Skeletal muscle tissue (tissue), 4 donors: ENCODE results near the gene TM2D1. TPM values are rescaled to one million over a fixed set of nuclear protein-coding genes. Genes with fewer than 3 reads are reported as not detected.

Experiments
- H3K27ac ChIP-seq: one replicate; pipeline ENCODE4 v1.7.0; 2013; ENCODE audit warnings: mild to moderate bottlenecking, low read depth, low read length, inconsistent platforms
- H3K27me3 ChIP-seq, 3 donors: one replicate each; pipeline ENCODE4 v1.7.0; 2013; ENCODE audit warnings: low read length in 3 of 3; ENCODE audit not compliant: control insufficient read depth in 3 of 3, insufficient read depth in 3 of 3
- H3K36me3 ChIP-seq, 3 donors: one replicate each; pipeline ENCODE4 v1.7.0; 2013; ENCODE audit warnings: low read length in 3 of 3; ENCODE audit not compliant: control insufficient read depth in 3 of 3, insufficient read depth in 3 of 3
- H3K4me1 ChIP-seq, 3 donors: one replicate each; pipeline ENCODE4 v1.7.0; 2013; ENCODE audit warnings: low read length in 3 of 3, mild to moderate bottlenecking in 3 of 3; ENCODE audit not compliant: control insufficient read depth in 3 of 3, insufficient read depth in 3 of 3
- H3K4me3 ChIP-seq, 3 donors: one replicate each; pipeline ENCODE4 v1.7.0; 2013; ENCODE audit warnings: low read length in 3 of 3
- H3K9ac ChIP-seq, 3 donors: one replicate each; pipeline ENCODE4 v1.7.0; 2013; ENCODE audit warnings: low read length in 3 of 3, mild to moderate bottlenecking in 3 of 3, moderate library complexity in 2 of 3, low read depth in 1 of 3
- H3K9me3 ChIP-seq, 3 donors: one replicate each; pipeline ENCODE4 v1.7.0; 2013; ENCODE audit warnings: low read length in 3 of 3; ENCODE audit not compliant: control insufficient read depth in 3 of 3
- total RNA-seq: library from RNA; depleted of rRNA; stranded (reverse); fragments of >200 nt; gene quantifications from one replicate; pipeline ENCODE4 v1.2.3, GENCODE V29; 2014
- donor health status: Osteomylitis.

Gene TM2D1
- total RNA-seq, result 56.9 TPM

DNA sequence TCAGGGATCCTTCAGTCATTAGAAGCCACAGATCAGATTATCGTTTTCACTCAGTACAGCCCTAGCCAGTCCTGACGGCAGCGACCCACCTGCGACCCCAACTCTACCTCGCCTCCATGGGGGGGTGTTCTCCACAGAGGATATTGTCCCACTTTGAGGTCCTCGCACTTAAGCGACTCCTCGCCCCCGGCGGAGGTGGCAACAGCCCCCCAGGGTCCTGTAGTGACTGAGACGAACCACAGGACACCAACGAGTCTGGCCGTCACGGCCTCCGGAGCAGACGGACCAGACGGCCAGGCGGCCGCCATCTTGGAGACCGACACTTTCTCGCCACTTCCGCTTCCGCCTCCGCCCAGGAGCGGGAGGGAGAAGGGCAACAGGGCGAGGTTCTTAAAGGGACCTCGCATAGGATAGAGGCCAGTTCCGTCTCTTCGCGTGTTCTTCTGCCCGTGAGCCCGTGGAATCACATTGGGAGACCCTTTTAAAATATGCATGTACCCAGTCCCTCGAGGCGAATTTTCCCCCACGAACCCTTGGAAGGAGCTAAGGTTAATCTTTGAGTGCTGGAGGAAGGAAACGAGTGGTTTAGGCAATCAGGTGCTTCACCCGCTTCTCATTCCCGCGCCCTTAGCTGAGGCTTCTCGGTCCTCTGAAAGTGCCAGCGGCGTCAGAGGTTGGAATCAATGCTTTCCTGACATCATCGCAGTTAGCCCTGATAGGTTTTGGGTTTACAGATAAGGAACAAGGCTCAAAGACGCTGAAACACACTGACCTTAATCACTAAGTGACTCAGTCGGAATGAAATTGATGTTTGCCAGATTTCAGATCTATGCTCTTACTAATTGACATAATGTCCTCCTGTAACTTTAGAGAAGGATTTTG lies at the start of gene TM2D1:
Gene TM2D1 (minus strand): TSS at position 329 of the 882 bp plus-strand sequence. CDS start 21 bp downstream, at position 308.
- Histone ChIP-seq H3K9me3 (no peaks in the 10 kb centered on the region), H3K9ac (peak within 1 kb of the TSS; percentile 99 to 100 (median 99)), H3K4me1 (peaks cover 6 to 11% (median 7%) of the 10 kb centered on the region in 3 donors), H3K27ac (peak within 1 kb of the TSS; percentile 95), H3K27me3 (no peaks in the 10 kb centered on the region), H3K36me3 (peaks cover 0 to 5% (median 3%) of the 10 kb centered on the region in 3 donors), H3K4me3 (peak within 1 kb of the TSS; percentile 97 to 100 (median 100))

DNA sequence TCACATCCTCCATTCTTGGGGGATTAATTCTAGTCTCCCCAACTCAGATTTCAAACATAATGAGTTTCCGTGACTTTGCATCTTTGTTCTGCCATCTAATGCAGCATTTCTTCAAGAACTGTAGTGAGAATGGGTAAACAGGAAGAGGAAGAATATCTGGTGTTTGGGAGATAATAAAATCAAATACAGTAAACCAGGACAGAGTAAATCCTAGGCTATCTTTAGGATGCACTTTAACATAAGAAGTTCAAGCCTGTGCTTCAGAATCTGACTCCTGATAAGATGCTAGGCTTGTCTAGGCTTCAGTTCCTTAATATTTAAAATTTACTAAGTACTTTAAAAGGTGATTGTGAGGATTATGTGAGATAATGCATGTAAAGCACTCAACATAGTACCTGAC lies 45.2 kb upstream of the TM2D1 start:
- H3K9ac ChIP-seq, result no peak overlapping the region
- H3K36me3 ChIP-seq, result peaks cover 3 to 10% (median 9%) of the 10 kb centered on the region in 3 donors
- H3K27me3 ChIP-seq, result no peaks in the 10 kb centered on the region
- H3K4me1 ChIP-seq, result no peaks in the 10 kb centered on the region
- no peaks in the 10 kb centered on the region for H3K9me3 ChIP-seq
- H3K4me3 ChIP-seq, result no peak overlapping the region
- no peak overlapping the region for H3K27ac ChIP-seq

DNA sequence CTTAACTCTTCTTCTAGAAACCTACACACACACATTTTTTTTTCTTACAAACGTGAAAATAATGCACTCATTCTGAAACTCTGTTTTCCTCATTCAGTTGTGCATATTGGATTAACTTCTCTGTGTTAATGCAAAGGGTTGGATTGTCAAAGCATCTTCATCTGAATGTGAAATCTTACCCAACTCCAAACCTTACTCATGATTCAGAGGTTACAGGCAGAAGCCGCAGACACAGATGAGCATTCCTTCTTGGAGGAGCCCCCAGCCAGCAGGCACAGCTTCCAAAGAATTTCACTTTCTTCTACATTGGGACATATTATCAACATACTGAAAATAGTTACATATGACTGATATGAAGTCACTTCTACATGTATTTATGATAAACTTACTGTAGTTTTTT lies 33.0 kb upstream of the TM2D1 start:
- no peaks in the 10 kb centered on the region for H3K9me3 ChIP-seq

DNA sequence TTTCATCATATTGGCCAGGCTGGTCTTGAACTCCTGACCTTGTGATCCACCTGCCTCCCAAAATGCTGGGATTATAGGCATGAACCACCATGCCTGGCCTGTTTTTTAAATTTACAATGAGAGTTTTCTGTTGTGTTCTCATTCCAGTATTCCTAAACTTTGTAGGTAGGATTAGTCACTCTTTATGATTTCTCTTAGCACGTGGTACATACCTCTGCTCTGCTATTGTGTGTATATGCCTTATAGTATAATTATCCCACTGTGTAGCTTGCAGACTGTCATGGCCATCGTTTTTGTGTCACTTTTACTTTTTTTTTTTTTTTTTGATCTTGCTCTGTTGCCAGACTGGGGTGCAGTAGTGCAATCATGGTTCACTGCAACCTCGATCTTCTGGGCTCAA lies 31.8 kb upstream of the TM2D1 start:
- no peak overlapping the region for H3K4me3 ChIP-seq

More for the DNA sequence above, 33.0 kb upstream of the TM2D1 start:
- Histone ChIP-seq H3K27ac (peak overlapping the region; percentile 18), H3K9ac (no peak overlapping the region), H3K27me3 (no peaks in the 10 kb centered on the region), H3K4me3 (no peak overlapping the region), H3K36me3 (peaks cover 0 to 2% (median 0%) of the 10 kb centered on the region in 3 donors), H3K4me1 (no peaks in the 10 kb centered on the region)

DNA sequence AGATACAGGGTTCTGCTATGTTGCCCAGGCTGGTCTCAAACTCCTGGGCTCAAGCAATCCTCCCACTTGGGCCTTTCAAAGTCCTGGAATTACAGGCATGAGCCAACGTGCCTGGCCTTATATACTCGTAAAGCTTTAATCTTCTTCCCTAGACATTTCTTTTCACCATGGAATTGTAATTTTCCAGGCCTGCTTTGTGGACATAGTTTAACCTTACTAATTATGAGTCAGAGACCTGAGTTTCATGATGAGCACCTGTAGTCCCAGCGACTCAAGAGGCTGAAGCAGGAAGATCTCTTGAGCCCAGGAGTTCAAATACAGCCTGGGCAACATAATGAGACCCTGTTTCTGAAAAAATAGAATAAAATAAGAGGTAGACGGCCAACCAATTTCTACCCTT lies 29.6 kb upstream of the TM2D1 start:
- H3K9me3 ChIP-seq, result no peaks in the 10 kb centered on the region
- H3K4me3 ChIP-seq, result no peak overlapping the region
- no peak overlapping the region for H3K9ac ChIP-seq
- no peaks in the 10 kb centered on the region for H3K4me1 ChIP-seq
- no peak overlapping the region for H3K27ac ChIP-seq
- no peaks in the 10 kb centered on the region for H3K36me3 ChIP-seq
- no peaks in the 10 kb centered on the region for H3K27me3 ChIP-seq

More for the DNA sequence above, 31.8 kb upstream of the TM2D1 start:
- H3K9ac ChIP-seq, result no peak overlapping the region
- no peak overlapping the region for H3K27ac ChIP-seq
- H3K4me1 ChIP-seq, result no peaks in the 10 kb centered on the region
- no peaks in the 10 kb centered on the region for H3K36me3 ChIP-seq
- no peaks in the 10 kb centered on the region for H3K9me3 ChIP-seq
- H3K27me3 ChIP-seq, result no peaks in the 10 kb centered on the region

DNA sequence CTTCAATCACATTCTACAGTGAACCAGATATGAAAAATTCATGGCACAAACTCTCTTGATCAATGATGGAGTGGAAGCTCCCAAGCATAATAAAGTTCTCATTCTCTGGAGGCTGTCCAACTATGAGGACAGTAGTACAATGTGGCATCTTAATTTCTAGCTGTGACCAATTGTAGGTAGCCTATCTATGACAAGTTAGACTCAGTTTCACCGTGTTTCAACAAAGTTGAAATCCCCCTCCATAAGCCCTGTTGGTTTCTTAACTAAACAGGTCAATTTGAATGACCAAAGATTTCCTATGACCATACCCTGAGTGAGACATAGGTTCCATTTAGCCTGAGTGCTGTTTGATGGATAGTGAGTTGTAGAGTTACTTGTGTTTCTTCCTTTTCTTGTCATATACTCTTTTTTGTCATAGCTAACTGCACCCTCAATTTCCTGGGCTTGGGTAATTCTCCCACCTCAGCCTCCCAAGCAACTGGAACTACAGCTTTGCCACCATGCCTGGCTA lies 29.1 kb upstream of the TM2D1 start:
- Histone ChIP-seq H3K27me3 (no peaks in the 10 kb centered on the region), H3K27ac (no peak overlapping the region), H3K4me3 (no peak overlapping the region), H3K9me3 (no peaks in the 10 kb centered on the region), H3K9ac (no peak overlapping the region), H3K4me1 (no peaks in the 10 kb centered on the region), H3K36me3 (no peaks in the 10 kb centered on the region)

DNA sequence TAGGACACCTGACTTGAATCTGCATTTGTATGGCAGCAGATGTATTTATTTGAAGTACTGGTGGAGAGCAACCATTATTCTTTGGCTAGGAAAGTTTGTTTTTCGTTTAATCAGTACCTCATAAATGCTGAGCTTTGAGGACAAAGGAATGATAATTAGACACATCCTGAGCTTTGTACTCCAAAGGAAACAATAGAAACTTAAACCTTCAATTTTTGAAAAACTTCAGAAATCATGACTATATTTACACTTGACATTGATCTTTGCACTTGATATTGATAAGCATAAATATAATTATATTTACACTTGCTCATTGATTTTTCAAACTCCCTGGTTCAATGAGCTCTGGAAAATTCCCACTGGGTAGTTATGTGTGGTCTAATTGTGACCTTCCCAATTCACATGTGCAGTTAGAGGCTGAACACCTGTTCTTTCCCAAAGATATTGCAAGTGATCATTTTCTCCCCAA lies 28.0 kb upstream of the TM2D1 start:
- no peak overlapping the region for H3K9ac ChIP-seq
- no peak overlapping the region for H3K4me3 ChIP-seq
- H3K9me3 ChIP-seq, result no peaks in the 10 kb centered on the region
- no peak overlapping the region for H3K27ac ChIP-seq
- no peaks in the 10 kb centered on the region for H3K27me3 ChIP-seq
- H3K4me1 ChIP-seq, result no peaks in the 10 kb centered on the region
- H3K36me3 ChIP-seq, result no peaks in the 10 kb centered on the region

DNA sequence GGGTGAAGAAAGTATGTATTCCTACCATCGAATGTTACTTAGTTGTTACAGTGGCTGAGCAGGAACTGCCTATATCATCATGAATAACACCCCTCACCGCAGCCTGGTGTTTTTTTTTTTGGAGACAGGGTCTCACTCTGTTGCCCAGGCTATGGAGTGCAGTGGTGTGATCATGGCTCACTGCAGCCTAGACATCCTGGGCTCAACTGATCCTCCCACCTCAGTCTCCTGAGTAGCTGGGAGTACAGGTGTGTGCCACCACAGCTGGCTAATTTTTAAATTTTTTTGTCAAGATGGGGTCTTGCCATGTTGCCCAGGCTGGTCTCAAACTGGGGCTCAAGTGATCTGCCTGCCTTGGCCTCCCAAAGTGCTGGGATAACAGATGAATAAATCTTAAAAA lies 24.6 kb upstream of the TM2D1 start:
- no peaks in the 10 kb centered on the region for H3K9me3 ChIP-seq
- H3K27ac ChIP-seq, result no peak overlapping the region
- no peaks in the 10 kb centered on the region for H3K36me3 ChIP-seq
- no peak overlapping the region for H3K4me3 ChIP-seq
- no peaks in the 10 kb centered on the region for H3K4me1 ChIP-seq
- no peaks in the 10 kb centered on the region for H3K27me3 ChIP-seq
- no peak overlapping the region for H3K9ac ChIP-seq

DNA sequence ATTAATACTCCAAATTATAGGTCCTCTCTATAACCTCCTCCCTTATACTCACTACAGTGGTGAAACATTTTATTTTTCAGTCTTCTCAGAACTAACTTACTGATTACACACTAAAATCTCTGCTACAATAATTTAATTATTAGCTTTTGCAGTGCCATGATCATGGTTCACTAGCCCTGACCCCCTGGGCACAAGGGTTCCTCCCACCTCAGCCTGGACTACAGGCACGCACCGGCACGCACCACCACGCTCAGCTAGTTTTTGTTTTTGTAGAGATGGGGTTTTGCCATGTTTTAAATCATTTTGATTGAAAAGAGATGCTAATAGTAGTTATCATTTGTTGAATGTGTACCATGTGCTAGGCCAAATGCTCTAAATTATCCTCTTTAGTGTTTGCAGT lies 23.6 kb upstream of the TM2D1 start:
- H3K9me3 ChIP-seq, result no peaks in the 10 kb centered on the region
- no peaks in the 10 kb centered on the region for H3K36me3 ChIP-seq
- no peak overlapping the region for H3K9ac ChIP-seq
- H3K27me3 ChIP-seq, result no peaks in the 10 kb centered on the region
- no peak overlapping the region for H3K4me3 ChIP-seq
- H3K4me1 ChIP-seq, result peaks cover 0 to 5% (median 0%) of the 10 kb centered on the region in 3 donors
- no peak overlapping the region for H3K27ac ChIP-seq

DNA sequence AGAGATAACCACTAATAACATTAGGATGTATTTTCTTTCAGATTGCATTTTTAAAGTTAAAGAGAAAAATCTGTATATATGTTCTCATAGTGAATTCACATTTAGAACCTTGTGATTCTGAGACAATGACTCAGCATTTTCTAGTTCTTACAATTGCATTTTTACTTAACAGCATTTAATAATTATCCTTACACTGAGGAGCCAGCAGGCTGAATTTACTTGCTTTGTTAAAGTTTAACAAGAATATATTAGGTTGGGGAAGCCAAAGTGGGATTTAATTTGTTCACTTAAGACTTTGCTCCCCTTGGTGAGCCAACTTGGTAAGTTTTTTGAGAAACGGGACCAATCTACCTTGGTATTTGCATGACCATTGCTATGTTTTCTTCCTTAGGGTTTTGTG lies 21.9 kb upstream of the TM2D1 start:
- H3K9ac ChIP-seq, result no peak overlapping the region

More for the DNA sequence above, 21.9 kb upstream of the TM2D1 start:
- Histone ChIP-seq H3K27ac (peak overlapping the region; percentile 7), H3K27me3 (no peaks in the 10 kb centered on the region), H3K4me3 (no peak overlapping the region), H3K36me3 (peaks cover 0 to 2% (median 0%) of the 10 kb centered on the region in 3 donors), H3K9me3 (no peaks in the 10 kb centered on the region), H3K4me1 (peaks cover 0 to 9% (median 2%) of the 10 kb centered on the region in 3 donors)
